GM21717 (cell line): ENCODE results near the gene PIEZO2.

Source experiments
- ATAC-seq: cut with Tn5 transposase; IDR thresholded peaks from one replicate; pipeline ENCODE4 v1.9.1; 2021; ENCODE audit warnings: mild to moderate bottlenecking, moderate library complexity; ENCODE audit not compliant: unreplicated experiment

PIEZO2 gene

GRCh38 chr18:11071300-11071699 is 78.1 kb downstream of the PIEZO2 start:
- ATAC-seq, result no peak

GRCh38 chr18:11070593-11070992 is 78.8 kb downstream of the PIEZO2 start:
- ATAC-seq, result no peak

- no peak for ATAC-seq
These were observed 83.3 kb downstream of the PIEZO2 start for GRCh38 chr18:11066038-11066437.

GRCh38 chr18:11064727-11065460 is 84.5 kb downstream of the PIEZO2 start:
- no peak for ATAC-seq

GRCh38 chr18:11064106-11064505 is 85.3 kb downstream of the PIEZO2 start:
- ATAC-seq, result no peak

GRCh38 chr18:11055721-11056120 is 93.6 kb downstream of the PIEZO2 start:
- no peak for ATAC-seq

- no peak for ATAC-seq
These were observed 94.9 kb downstream of the PIEZO2 start for GRCh38 chr18:11054497-11054896.

- ATAC-seq, result no peak
These were observed 96.1 kb downstream of the PIEZO2 start for GRCh38 chr18:11053293-11053692.

- ATAC-seq, result no peak
These were observed 96.6 kb downstream of the PIEZO2 start for GRCh38 chr18:11052800-11053199.

GRCh38 chr18:11051462-11051861 is 97.9 kb downstream of the PIEZO2 start:
- ATAC-seq, result no peak

- ATAC-seq, result no peak
These were observed 98.4 kb downstream of the PIEZO2 start for GRCh38 chr18:11050966-11051365.

- ATAC-seq, result no peak
These were observed 101.6 kb downstream of the PIEZO2 start for GRCh38 chr18:11047817-11048216.

GRCh38 chr18:11047156-11047555 is 102.2 kb downstream of the PIEZO2 start:
- no peak for ATAC-seq

GRCh38 chr18:11046140-11046539 is 103.2 kb downstream of the PIEZO2 start:
- ATAC-seq, result no peak

- no peak for ATAC-seq
These were observed 105.7 kb downstream of the PIEZO2 start for GRCh38 chr18:11043694-11044093.

GRCh38 chr18:11042247-11042646 is 107.1 kb downstream of the PIEZO2 start:
- ATAC-seq, result no peak

- no peak for ATAC-seq
These were observed 108.3 kb downstream of the PIEZO2 start for GRCh38 chr18:11040823-11041656.

GRCh38 chr18:11040359-11040758 is 109.0 kb downstream of the PIEZO2 start:
- ATAC-seq, result no peak

GRCh38 chr18:11037533-11038240 is 111.7 kb downstream of the PIEZO2 start:
- no peak for ATAC-seq

GRCh38 chr18:11035814-11036495 is 113.4 kb downstream of the PIEZO2 start:
- ATAC-seq, result no peak

- ATAC-seq, result no peak
These were observed 114.0 kb downstream of the PIEZO2 start for GRCh38 chr18:11035376-11035775.
